Activated CD8-positive, alpha-beta memory T cell treated with anti-CD3 and anti-CD28 coated beads for 4 hours (primary cell): ENCODE measurements around the gene HCAR2.
"Not testable (repeated sequence)": the region's sequence is repeated elsewhere in the genome, so short reads cannot be mapped to it uniquely, and the experiment has no call there.

Source experiments
- DNase-seq, 2 donors: peaks; one replicate each; pipeline ENCODE4 v3.0.0-alpha.2; 2020; ENCODE audit warnings: low read depth in 2 of 2

HCAR2 gene

GRCh38 chr12:122716658-122717057, 13.5 kb upstream of the HCAR2 start, which contains the start of gene HCAR3:
TSS of gene HCAR3 (minus strand) at chr12:122716811. CDS start at chr12:122716737, 74 bp downstream.
- not testable (repeated sequence) for DNase-seq

GRCh38 chr12:122715211-122715610, 12.1 kb upstream of the HCAR2 start:
- DNase-seq = not testable (repeated sequence)

GRCh38 chr12:122713491-122714188, 10.5 kb upstream of the HCAR2 start:
- not testable (repeated sequence) for DNase-seq

- not testable (repeated sequence) for DNase-seq
Measured at GRCh38 chr12:122711266-122711665, 8.1 kb upstream of the HCAR2 start.

GRCh38 chr12:122710341-122710740, 7.2 kb upstream of the HCAR2 start:
- DNase-seq = not testable (repeated sequence)

- not testable (repeated sequence) for DNase-seq
Measured at GRCh38 chr12:122709287-122709686, 6.1 kb upstream of the HCAR2 start.

- DNase-seq = not testable (repeated sequence)
Measured at GRCh38 chr12:122703841-122704240, 684 bp upstream of the HCAR2 start.

- DNase-seq = not testable (repeated sequence)
Measured at GRCh38 chr12:122701481-122701880, 1.7 kb downstream of the HCAR2 start.

- not testable (repeated sequence) for DNase-seq
Measured at GRCh38 chr12:122700038-122700710, 3.0 kb downstream of the HCAR2 start.

- not testable (repeated sequence) for DNase-seq
Measured at GRCh38 chr12:122696922-122697321, 6.2 kb downstream of the HCAR2 start.

GRCh38 chr12:122691566-122691965, 11.6 kb downstream of the HCAR2 start:
- DNase-seq = no peak

GRCh38 chr12:122688291-122688690, 14.9 kb downstream of the HCAR2 start:
- DNase-seq = no peak

GRCh38 chr12:122687086-122687485, 16.1 kb downstream of the HCAR2 start:
- DNase-seq = no peak

- no peak for DNase-seq
Measured at GRCh38 chr12:122686538-122686937, 16.6 kb downstream of the HCAR2 start.

- DNase-seq = no peak
Measured at GRCh38 chr12:122684297-122684813, 18.8 kb downstream of the HCAR2 start.

GRCh38 chr12:122681814-122682213, 21.3 kb downstream of the HCAR2 start:
- no peak for DNase-seq

- not testable (repeated sequence) for DNase-seq
Measured at GRCh38 chr12:122680989-122681388, 22.2 kb downstream of the HCAR2 start.

- DNase-seq = not testable (repeated sequence)
Measured at GRCh38 chr12:122676781-122677180, 26.4 kb downstream of the HCAR2 start.

GRCh38 chr12:122676015-122676414, 27.1 kb downstream of the HCAR2 start:
- DNase-seq = not testable (repeated sequence)

GRCh38 chr12:122672515-122672914, 30.6 kb downstream of the HCAR2 start:
- no peak for DNase-seq

GRCh38 chr12:122669397-122670070, 33.6 kb downstream of the HCAR2 start:
- DNase-seq = no peak

- no peak for DNase-seq
Measured at GRCh38 chr12:122668268-122668667, 34.9 kb downstream of the HCAR2 start.
